PFSK-1 (cell line): ENCODE measurements around the gene RAB11A.

Source experiments
- FOXP2 ChIP-seq: optimal IDR thresholded peaks from 2 replicates; pipeline ENCODE3; 2011; ENCODE audit warnings: borderline replicate concordance, control low read depth, inconsistent platforms; ENCODE audit not compliant: insufficient read depth; ENCODE audit errors: extremely low read length, extremely low read depth
- POLR2AphosphoS5 ChIP-seq: IDR thresholded peaks from 2 replicates; pipeline ENCODE4 v1.6.1; 2012; ENCODE audit warnings: low read depth, mild to moderate bottlenecking, control low read depth, low read length, moderate library complexity
- SIN3A ChIP-seq: IDR thresholded peaks from 2 replicates; pipeline ENCODE4 v1.6.1; 2012; ENCODE audit warnings: mild to moderate bottlenecking, low read length, moderate library complexity, borderline replicate concordance; ENCODE audit not compliant: insufficient read depth
- TAF1 ChIP-seq: IDR thresholded peaks from 2 replicates; pipeline ENCODE4 v1.6.1; 2012; ENCODE audit warnings: low read length, control low read depth, borderline replicate concordance; ENCODE audit not compliant: insufficient read depth
- TF ChIP-seq, protein P1 (sequence below), 2 experiments: IDR thresholded peaks; 2 replicates each; pipeline versions ENCODE4 v1.6.1 to v1.8.0; 2011 to 2012; ENCODE audit warnings: low read depth in 2 of 2, low read length in 2 of 2, control low read depth in 1 of 2, inconsistent platforms in 1 of 2, mild to moderate bottlenecking in 1 of 2, moderate library complexity in 1 of 2; ENCODE audit not compliant: insufficient read depth in 1 of 2

Gene RAB11A

DNA sequence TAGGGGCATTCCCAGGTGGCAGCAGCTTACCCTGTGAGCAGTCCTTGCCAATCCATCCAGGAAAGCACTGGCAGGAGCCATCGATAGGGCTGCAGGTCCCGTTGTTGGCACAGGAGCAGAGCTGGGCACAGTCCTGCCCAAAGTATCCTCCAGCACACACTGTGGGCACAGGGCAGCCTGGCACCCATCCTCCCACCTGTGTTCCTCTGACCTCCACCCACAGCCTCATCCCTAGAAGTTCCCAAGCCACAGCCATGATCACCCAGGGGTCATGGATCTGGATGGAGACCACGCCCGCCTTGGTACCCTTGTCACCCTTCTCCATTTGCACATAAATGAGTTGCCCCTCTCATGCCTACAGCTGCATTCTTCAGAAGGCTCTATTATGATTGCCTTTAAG lies 48.6 kb downstream of the RAB11A start:
- TF ChIP-seq TAF1 (no peak), FOXP2 (no peak), POLR2AphosphoS5 (no peak), SIN3A (no peak)
- TF ChIP-seq, protein P1, sequence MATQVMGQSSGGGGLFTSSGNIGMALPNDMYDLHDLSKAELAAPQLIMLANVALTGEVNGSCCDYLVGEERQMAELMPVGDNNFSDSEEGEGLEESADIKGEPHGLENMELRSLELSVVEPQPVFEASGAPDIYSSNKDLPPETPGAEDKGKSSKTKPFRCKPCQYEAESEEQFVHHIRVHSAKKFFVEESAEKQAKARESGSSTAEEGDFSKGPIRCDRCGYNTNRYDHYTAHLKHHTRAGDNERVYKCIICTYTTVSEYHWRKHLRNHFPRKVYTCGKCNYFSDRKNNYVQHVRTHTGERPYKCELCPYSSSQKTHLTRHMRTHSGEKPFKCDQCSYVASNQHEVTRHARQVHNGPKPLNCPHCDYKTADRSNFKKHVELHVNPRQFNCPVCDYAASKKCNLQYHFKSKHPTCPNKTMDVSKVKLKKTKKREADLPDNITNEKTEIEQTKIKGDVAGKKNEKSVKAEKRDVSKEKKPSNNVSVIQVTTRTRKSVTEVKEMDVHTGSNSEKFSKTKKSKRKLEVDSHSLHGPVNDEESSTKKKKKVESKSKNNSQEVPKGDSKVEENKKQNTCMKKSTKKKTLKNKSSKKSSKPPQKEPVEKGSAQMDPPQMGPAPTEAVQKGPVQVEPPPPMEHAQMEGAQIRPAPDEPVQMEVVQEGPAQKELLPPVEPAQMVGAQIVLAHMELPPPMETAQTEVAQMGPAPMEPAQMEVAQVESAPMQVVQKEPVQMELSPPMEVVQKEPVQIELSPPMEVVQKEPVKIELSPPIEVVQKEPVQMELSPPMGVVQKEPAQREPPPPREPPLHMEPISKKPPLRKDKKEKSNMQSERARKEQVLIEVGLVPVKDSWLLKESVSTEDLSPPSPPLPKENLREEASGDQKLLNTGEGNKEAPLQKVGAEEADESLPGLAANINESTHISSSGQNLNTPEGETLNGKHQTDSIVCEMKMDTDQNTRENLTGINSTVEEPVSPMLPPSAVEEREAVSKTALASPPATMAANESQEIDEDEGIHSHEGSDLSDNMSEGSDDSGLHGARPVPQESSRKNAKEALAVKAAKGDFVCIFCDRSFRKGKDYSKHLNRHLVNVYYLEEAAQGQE (IDR thresholded peaks at IDR 0.05; ENCODE audit: insufficient read depth in 1 of 2, low read depth in 2 of 2, low read length in 2 of 2), result no peak

DNA sequence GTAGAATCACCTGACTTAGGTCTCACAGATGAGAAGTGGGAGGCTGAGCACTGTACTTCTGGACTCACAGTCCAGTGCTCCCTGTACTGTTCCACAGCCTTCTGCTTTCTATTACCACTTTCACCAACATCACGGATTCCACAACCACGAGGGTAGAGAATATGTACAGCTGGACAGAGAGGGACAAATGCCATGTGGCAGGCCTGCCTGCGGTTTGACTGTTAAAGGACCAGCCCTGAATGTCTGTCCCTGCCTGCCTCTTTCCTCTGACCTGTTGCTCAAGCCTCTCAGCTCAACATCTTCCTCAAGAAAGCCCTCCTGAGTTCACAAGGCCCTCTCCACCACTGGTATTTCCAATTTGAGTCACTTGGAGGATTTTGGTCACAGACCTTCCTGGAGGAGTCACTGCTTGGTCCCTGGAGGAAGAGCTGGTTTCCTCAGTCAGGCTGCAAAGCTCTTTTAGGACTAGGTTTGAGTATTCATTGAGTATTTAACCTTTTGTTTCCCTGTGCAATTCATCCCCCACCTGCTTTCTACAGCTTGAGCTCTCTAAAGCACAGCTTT lies 49.1 kb downstream of the RAB11A start:
- no peak for TF ChIP-seq SIN3A
- no peak for TF ChIP-seq POLR2AphosphoS5
- TF ChIP-seq, protein P1 (IDR thresholded peaks at IDR 0.05; ENCODE audit: insufficient read depth in 1 of 2, low read depth in 2 of 2, low read length in 2 of 2), result no peak
- TF ChIP-seq TAF1, result no peak
- TF ChIP-seq FOXP2, result no peak

DNA sequence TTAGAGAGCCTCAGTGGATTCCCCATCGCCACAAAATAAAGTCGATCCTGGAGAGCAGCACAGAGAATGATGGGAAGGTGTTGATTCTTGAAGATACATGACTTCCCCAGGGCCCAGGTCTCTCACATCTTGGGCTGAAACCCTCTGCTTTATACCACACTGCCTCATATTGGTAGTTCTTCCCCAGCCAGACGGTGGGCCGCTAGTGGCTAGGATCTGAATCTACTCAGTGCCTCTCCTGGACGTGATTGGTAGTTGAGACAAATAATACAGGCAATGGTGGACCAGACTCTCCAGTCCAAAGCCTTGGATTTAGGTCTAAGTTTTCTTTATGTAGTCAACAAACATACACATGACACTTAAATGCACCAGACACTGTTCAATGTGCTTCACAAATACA lies 49.7 kb downstream of the RAB11A start:
- TF ChIP-seq TAF1 (no peak), SIN3A (no peak)
- TF ChIP-seq, protein P1 (IDR thresholded peaks at IDR 0.05; ENCODE audit: insufficient read depth in 1 of 2, low read depth in 2 of 2, low read length in 2 of 2), result no peak

DNA sequence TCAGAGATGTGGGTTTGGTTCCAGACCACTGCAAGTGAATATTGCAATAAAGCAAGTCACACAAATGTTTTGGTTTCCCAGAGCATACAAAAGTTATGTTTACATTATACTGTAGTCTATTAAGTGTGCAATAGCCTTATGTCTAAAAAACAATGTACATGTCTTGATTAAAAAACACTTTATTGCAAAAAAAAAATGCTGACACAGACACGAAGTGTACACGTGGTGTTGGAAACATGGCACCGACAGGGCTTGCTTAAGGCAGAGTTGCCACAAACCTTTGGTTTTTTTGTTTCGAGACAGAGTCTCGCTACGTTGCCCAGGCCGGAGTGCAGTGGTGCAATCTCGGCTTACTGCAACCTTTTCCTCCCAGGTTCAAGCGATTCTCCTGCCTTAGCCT lies 50.1 kb downstream of the RAB11A start:
- no peak for TF ChIP-seq SIN3A
- no peak for TF ChIP-seq FOXP2
- no peak for TF ChIP-seq TAF1
- no peak for TF ChIP-seq POLR2AphosphoS5
- TF ChIP-seq, protein P1 (IDR thresholded peaks at IDR 0.05; ENCODE audit: insufficient read depth in 1 of 2, low read depth in 2 of 2, low read length in 2 of 2), result no peak

DNA sequence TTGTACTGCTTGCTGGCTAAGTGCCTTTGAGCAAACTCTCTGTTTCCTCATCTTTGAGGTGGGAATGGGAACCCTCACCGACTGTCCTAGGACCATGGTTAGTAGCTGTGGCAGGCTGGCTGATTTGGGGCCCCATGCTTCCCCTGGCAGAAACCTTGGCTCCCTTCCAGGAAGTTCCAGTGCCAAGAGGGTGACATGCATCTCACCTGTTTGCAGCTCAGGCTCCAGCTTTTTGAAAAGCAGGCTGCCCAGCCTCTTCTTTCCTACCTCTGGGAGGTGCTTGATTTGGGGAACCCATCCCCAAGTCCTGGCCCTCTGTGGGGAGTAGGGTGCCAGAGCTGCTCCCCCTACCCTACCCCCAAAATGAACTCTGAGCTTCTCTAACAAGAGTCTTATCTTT lies 50.8 kb downstream of the RAB11A start:
- no peak for TF ChIP-seq TAF1
- TF ChIP-seq POLR2AphosphoS5, result no peak
- TF ChIP-seq, protein P1 (IDR thresholded peaks at IDR 0.05; ENCODE audit: insufficient read depth in 1 of 2, low read depth in 2 of 2, low read length in 2 of 2), result no peak
- TF ChIP-seq SIN3A, result no peak
- TF ChIP-seq FOXP2, result no peak
